ENCODE measurements around the gene VASH1. TPM values are rescaled to one million over a fixed set of nuclear protein-coding genes. Genes with fewer than 3 reads are reported as not detected.

The VASH1 gene
- total and polyA plus RNA-seq, 8 donors: 26.5 to 71.3 (median 49.2) TPM

GRCh38 chr14:76754586-76754985, 6.7 kb upstream of the VASH1 start:
- no peak for DNase-seq
- TF ChIP-seq CTCF (IDR thresholded peaks at IDR 0.05): no peak
- no peaks in the 10 kb centered on the region for H3K27me3 ChIP-seq
- H3K4me3 ChIP-seq: no peak overlapping the region
- no peaks in the 10 kb centered on the region for H3K36me3 ChIP-seq
- intact Hi-C loops (cut with DNase I): no loop called here
- no peak overlapping the region for H3K27ac ChIP-seq
- H3K4me1 ChIP-seq: no peaks in the 10 kb centered on the region
- no peaks in the 10 kb centered on the region for H3K9me3 ChIP-seq
- no peak for ATAC-seq

GRCh38 chr14:76755610-76756370, 5.5 kb upstream of the VASH1 start:
- no peak for TF ChIP-seq CTCF (IDR thresholded peaks at IDR 0.05)
- no peaks in the 10 kb centered on the region for H3K36me3 ChIP-seq
- intact Hi-C loops (cut with DNase I): no loop called here
- H3K27me3 ChIP-seq: peaks cover 0 to 9% of the 10 kb centered on the region in 2 donors
- DNase-seq (no peak), ATAC-seq (no peak)
- no peak overlapping the region for H3K27ac ChIP-seq
- no peaks in the 10 kb centered on the region for H3K9me3 ChIP-seq
- no peak overlapping the region for H3K4me3 ChIP-seq
- peaks cover 0 to 6% of the 10 kb centered on the region in 2 donors for H3K4me1 ChIP-seq

GRCh38 chr14:76756371-76756750, 4.9 kb upstream of the VASH1 start:
- no peaks in the 10 kb centered on the region for H3K9me3 ChIP-seq
- H3K27me3 ChIP-seq: peaks cover 0 to 15% of the 10 kb centered on the region in 2 donors
- intact Hi-C loops (cut with DNase I): no loop called here
- no peak for ATAC-seq
- no peak for DNase-seq
- no peak for TF ChIP-seq CTCF (IDR thresholded peaks at IDR 0.05)
- H3K27ac ChIP-seq: no peak overlapping the region
- H3K36me3 ChIP-seq: no peaks in the 10 kb centered on the region
- peaks cover 0 to 12% of the 10 kb centered on the region in 2 donors for H3K4me1 ChIP-seq
- H3K4me3 ChIP-seq: no peak overlapping the region

- DNase-seq (no peak), ATAC-seq (no peak)
- intact Hi-C loops (cut with DNase I): no loop called here
- no peak for TF ChIP-seq CTCF (IDR thresholded peaks at IDR 0.05)
- Histone ChIP-seq H3K36me3 (no peaks in the 10 kb centered on the region), H3K27ac (no peak overlapping the region), H3K9me3 (no peaks in the 10 kb centered on the region), H3K4me1 (peaks cover 6 to 41% of the 10 kb centered on the region in 2 donors), H3K27me3 (peaks cover 0 to 42% of the 10 kb centered on the region in 2 donors), H3K4me3 (no peak overlapping the region)
These were observed 1.7 kb upstream of the VASH1 start for GRCh38 chr14:76759589-76759988.

GRCh38 chr14:76760331-76761135, 735 bp upstream of the VASH1 start:
- no peak for DNase-seq

More at GRCh38 chr14:76760331-76761135, 735 bp upstream of the VASH1 start:
- intact Hi-C loops (cut with DNase I): no loop called here
- peak overlapping the region; percentile 69 to 71 for H3K4me3 ChIP-seq
- peaks cover 6 to 45% of the 10 kb centered on the region in 2 donors for H3K4me1 ChIP-seq
- H3K27ac ChIP-seq: peak overlapping the region; percentile 77 to 80
- ATAC-seq: no peak
- H3K9me3 ChIP-seq: no peaks in the 10 kb centered on the region
- peaks cover 0 to 42% of the 10 kb centered on the region in 2 donors for H3K27me3 ChIP-seq
- TF ChIP-seq CTCF (IDR thresholded peaks at IDR 0.05): no peak
- no peaks in the 10 kb centered on the region for H3K36me3 ChIP-seq
